ENCODE data around the gene PPCS. TPM values are rescaled to one million over a fixed set of nuclear protein-coding genes. Genes with fewer than 3 reads are reported as not detected.

Gene PPCS
- total RNA-seq, 1 donor from 2014 or later = 39.0 TPM

Other genes starting within 250 kb of the PPCS start
- 47.8 and 51.7 TPM in 2 replicates for gene FOXJ3, start 121.3 kb upstream of the PPCS start, total RNA-seq
- gene RIMKLA, start 75.8 kb upstream of the PPCS start, total RNA-seq = 1.2 and 1.7 TPM in 2 replicates
- not detected in 2 replicates for gene ZMYND12, start 521 bp upstream of the PPCS start, total RNA-seq
- gene CCDC30, start 6.7 kb downstream of the PPCS start, total RNA-seq = 1.7 and 2.2 TPM in 2 replicates
- 84.9 and 92.5 TPM in 2 replicates for gene PPIH, start 201.9 kb downstream of the PPCS start, total RNA-seq
- gene YBX1, start 225.9 kb downstream of the PPCS start, total RNA-seq = 596 and 604 TPM in 2 replicates